ENCODE results near the gene RUVBL2. TPM values are rescaled to one million over a fixed set of nuclear protein-coding genes. Genes with fewer than 3 reads are reported as not detected.

RUVBL2 gene
- total RNA-seq, 1 donor from 2014 or later: 125 TPM

DNA sequence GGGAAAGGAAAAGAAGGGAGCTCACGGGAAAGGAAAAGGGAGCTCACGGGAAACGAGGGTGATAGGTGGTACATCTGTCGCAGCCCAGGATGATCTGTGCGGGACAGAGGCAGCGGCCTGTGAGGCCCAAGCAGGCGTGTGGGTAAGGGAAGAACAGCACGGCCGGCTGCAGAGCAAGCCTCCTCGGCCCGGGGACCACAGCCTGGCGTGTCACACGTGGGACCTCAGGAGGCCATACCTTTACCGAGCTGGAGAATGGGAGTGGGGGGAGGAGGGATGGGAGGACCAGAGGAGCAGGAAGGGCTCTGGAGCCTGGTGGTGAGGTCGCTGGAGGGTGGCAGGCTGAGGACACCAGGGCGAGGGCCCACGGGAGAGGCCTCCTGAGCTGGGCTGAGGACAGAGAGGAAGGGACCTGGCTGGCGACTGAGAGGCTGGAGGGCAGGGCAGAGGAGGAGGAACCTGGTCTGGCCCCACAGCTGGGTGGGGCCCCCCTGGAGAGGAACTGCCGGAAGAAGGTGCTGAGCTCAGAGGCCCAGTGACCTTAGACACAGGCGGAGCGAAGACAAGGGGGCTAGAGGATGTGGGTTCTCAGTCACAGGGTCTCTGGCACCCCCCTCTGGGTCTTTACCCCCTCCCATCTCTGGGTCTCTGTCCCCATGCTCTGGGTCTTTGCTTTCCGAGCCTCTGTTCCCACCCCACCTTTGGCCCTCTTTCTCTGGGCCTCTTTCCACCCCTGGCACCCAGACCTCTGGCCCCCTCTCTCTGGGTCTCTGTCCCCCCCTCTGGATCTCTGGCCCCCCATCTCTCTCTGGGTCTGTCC, 31.4 kb upstream of the RUVBL2 start:
- Mint-ChIP-seq H3K4me3 (peak overlapping the region; percentile 77), H3K4me1 (peaks cover 55% of the 10 kb centered on the region), H3K36me3 (ENCODE audit: low read depth) (peaks cover 20% of the 10 kb centered on the region), H3K9me3 (no peaks in the 10 kb centered on the region), H3K27ac (ENCODE audit: unreplicated experiment) (peak overlapping the region; percentile 67), H3K27me3 (ENCODE audit: low read depth) (peaks cover 21% of the 10 kb centered on the region)
- TF ChIP-seq, protein P1, sequence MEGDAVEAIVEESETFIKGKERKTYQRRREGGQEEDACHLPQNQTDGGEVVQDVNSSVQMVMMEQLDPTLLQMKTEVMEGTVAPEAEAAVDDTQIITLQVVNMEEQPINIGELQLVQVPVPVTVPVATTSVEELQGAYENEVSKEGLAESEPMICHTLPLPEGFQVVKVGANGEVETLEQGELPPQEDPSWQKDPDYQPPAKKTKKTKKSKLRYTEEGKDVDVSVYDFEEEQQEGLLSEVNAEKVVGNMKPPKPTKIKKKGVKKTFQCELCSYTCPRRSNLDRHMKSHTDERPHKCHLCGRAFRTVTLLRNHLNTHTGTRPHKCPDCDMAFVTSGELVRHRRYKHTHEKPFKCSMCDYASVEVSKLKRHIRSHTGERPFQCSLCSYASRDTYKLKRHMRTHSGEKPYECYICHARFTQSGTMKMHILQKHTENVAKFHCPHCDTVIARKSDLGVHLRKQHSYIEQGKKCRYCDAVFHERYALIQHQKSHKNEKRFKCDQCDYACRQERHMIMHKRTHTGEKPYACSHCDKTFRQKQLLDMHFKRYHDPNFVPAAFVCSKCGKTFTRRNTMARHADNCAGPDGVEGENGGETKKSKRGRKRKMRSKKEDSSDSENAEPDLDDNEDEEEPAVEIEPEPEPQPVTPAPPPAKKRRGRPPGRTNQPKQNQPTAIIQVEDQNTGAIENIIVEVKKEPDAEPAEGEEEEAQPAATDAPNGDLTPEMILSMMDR (conservative IDR thresholded peaks at IDR 0.05): no peak
- no peak for DNase-seq (ENCODE audit: low read depth, low spot score)

DNA sequence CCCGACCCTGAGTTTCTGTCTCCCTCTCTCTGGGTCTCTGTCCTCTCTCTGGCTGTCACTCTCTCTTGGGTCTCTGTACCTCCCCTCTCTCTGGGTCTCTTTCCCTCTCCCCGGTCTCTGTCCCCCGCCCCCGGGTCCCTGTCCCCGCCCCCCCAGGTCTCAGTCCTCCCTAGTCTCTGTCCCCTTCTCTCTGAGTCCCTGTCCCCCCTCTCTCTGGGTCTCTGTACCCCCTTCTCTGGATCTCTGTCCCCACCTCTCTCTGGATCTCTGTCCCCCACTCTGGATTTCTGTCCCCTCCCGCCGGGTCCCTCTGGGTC, 30.9 kb upstream of the RUVBL2 start:
- TF ChIP-seq, protein P1 (conservative IDR thresholded peaks at IDR 0.05): no peak
- Mint-ChIP-seq H3K36me3 (ENCODE audit: low read depth) (peaks cover 16% of the 10 kb centered on the region), H3K4me3 (peak overlapping the region; percentile 77), H3K27ac (ENCODE audit: unreplicated experiment) (peak overlapping the region; percentile 50), H3K4me1 (peaks cover 58% of the 10 kb centered on the region), H3K9me3 (no peaks in the 10 kb centered on the region), H3K27me3 (ENCODE audit: low read depth) (peaks cover 21% of the 10 kb centered on the region)
- DNase-seq (ENCODE audit: low read depth, low spot score): no peak

- Mint-ChIP-seq H3K27ac (ENCODE audit: unreplicated experiment) (peak overlapping the region; percentile 98), H3K9me3 (no peaks in the 10 kb centered on the region), H3K4me3 (peak overlapping the region; percentile 99), H3K4me1 (peaks cover 58% of the 10 kb centered on the region), H3K27me3 (ENCODE audit: low read depth) (peaks cover 21% of the 10 kb centered on the region), H3K36me3 (ENCODE audit: low read depth) (peaks cover 20% of the 10 kb centered on the region)
- TF ChIP-seq, protein P1 (conservative IDR thresholded peaks at IDR 0.05): no peak
- peak; percentile 54 for DNase-seq (ENCODE audit: low read depth, low spot score)
Measured at GRCh38 chr19:48963371-48964204, 30.1 kb upstream of the RUVBL2 start.

- Mint-ChIP-seq H3K4me1 (peaks cover 58% of the 10 kb centered on the region), H3K27ac (ENCODE audit: unreplicated experiment) (peak overlapping the region; percentile 98), H3K36me3 (ENCODE audit: low read depth) (peaks cover 20% of the 10 kb centered on the region), H3K27me3 (ENCODE audit: low read depth) (peaks cover 21% of the 10 kb centered on the region), H3K4me3 (peak overlapping the region; percentile 99), H3K9me3 (no peaks in the 10 kb centered on the region)
- TF ChIP-seq, protein P1 (conservative IDR thresholded peaks at IDR 0.05): no peak
- peak; percentile 13 for DNase-seq (ENCODE audit: low read depth, low spot score)
Measured at GRCh38 chr19:48964205-48965039, 29.3 kb upstream of the RUVBL2 start.
